NCI-H2196 treated with DMSO at 0.1 percent for 48 hours (cell line): ENCODE results near the gene ATAD3C.
"Not testable (repeated sequence)": the region's sequence is repeated elsewhere in the genome, so short reads cannot be mapped to it uniquely, and the experiment has no call there.

ENCODE experiments used
- DNase-seq: peaks from one replicate; lab custom pipeline; 2025; ENCODE audit not compliant: unreplicated experiment; lab: John Stamatoyannopoulos, UW

The ATAD3C gene

GRCh38 chr1:1440262-1441001, 9.1 kb upstream of the ATAD3C start:
- DNase-seq = no peak

- DNase-seq = no peak
These were observed 8.2 kb upstream of the ATAD3C start for GRCh38 chr1:1441002-1441888.

GRCh38 chr1:1442069-1442770, 7.3 kb upstream of the ATAD3C start:
- no peak for DNase-seq

- DNase-seq = not testable (repeated sequence)
These were observed 2.9 kb upstream of the ATAD3C start for GRCh38 chr1:1446631-1447030.

- not testable (repeated sequence) for DNase-seq
These were observed 1.1 kb downstream of the ATAD3C start for GRCh38 chr1:1450616-1451015.

GRCh38 chr1:1451696-1452364, 2.3 kb downstream of the ATAD3C start:
- DNase-seq = no peak

GRCh38 chr1:1452365-1452739, 2.9 kb downstream of the ATAD3C start:
- not testable (repeated sequence) for DNase-seq

- DNase-seq = no peak
These were observed 3.4 kb downstream of the ATAD3C start for GRCh38 chr1:1452882-1453281.

GRCh38 chr1:1454286-1455056, 5.0 kb downstream of the ATAD3C start:
- DNase-seq = not testable (repeated sequence)

GRCh38 chr1:1455366-1455884, 5.9 kb downstream of the ATAD3C start:
- no peak for DNase-seq

GRCh38 chr1:1455934-1456333, 6.4 kb downstream of the ATAD3C start:
- not testable (repeated sequence) for DNase-seq

- not testable (repeated sequence) for DNase-seq
These were observed 7.3 kb downstream of the ATAD3C start for GRCh38 chr1:1456683-1457255.

- DNase-seq = not testable (repeated sequence)
These were observed 9.7 kb downstream of the ATAD3C start for GRCh38 chr1:1459156-1459555.

- not testable (repeated sequence) for DNase-seq
These were observed 10.2 kb downstream of the ATAD3C start for GRCh38 chr1:1459711-1460110.

GRCh38 chr1:1460540-1461130, 11.1 kb downstream of the ATAD3C start:
- DNase-seq = no peak

GRCh38 chr1:1461721-1462317, 12.3 kb downstream of the ATAD3C start:
- DNase-seq = no peak

- peak; percentile 88 for DNase-seq
These were observed 13.0 kb downstream of the ATAD3C start for GRCh38 chr1:1462318-1462966.

GRCh38 chr1:1463312-1463711, 13.8 kb downstream of the ATAD3C start:
- no peak for DNase-seq
